ENCODE data around the gene MAST4.

DNA sequence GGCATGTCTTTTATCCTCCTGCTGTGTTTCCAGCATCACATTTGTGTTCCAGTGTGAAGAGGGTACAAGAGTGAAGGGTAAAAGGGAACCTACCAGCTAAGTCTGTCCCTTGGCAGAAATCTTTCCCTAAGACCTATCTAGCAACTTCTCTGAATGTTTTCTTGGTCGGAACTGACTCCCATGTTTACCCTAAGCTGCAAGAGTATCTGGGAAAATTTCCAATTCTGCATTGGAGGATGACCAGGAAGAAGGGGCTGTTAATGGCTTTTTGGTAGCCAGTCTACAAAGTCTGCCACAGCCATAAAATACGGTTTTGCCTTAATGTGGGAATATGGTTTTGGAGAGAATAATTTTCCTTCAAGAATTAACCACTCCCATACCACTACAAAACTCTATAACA lies 75.1 kb downstream of the MAST4 start:
- TF ChIP-seq POLR2AphosphoS5 (IDR thresholded peaks at IDR 0.05; ENCODE audit: low read depth, low read length) (no peak), TAF1 (IDR thresholded peaks at IDR 0.05; ENCODE audit: low read depth, low read length) (no peak), POLR2A (IDR thresholded peaks at IDR 0.05; ENCODE audit: low read depth, low read length) (no peak), POU2F2 (IDR thresholded peaks at IDR 0.05; ENCODE audit: low read depth, low read length) (no peak), SPI1 (IDR thresholded peaks at IDR 0.05; ENCODE audit: low read depth, low read length) (no peak)

All from GM12891 (cell line).